GM21576 (cell line): Measurements from ENCODE around the gene C1QTNF5.

Experiments
- ATAC-seq: cut with Tn5 transposase; IDR thresholded peaks from one replicate; pipeline ENCODE4 v1.9.1; 2021; ENCODE audit warnings: mild to moderate bottlenecking, moderate library complexity; ENCODE audit not compliant: unreplicated experiment

C1QTNF5 gene

DNA sequence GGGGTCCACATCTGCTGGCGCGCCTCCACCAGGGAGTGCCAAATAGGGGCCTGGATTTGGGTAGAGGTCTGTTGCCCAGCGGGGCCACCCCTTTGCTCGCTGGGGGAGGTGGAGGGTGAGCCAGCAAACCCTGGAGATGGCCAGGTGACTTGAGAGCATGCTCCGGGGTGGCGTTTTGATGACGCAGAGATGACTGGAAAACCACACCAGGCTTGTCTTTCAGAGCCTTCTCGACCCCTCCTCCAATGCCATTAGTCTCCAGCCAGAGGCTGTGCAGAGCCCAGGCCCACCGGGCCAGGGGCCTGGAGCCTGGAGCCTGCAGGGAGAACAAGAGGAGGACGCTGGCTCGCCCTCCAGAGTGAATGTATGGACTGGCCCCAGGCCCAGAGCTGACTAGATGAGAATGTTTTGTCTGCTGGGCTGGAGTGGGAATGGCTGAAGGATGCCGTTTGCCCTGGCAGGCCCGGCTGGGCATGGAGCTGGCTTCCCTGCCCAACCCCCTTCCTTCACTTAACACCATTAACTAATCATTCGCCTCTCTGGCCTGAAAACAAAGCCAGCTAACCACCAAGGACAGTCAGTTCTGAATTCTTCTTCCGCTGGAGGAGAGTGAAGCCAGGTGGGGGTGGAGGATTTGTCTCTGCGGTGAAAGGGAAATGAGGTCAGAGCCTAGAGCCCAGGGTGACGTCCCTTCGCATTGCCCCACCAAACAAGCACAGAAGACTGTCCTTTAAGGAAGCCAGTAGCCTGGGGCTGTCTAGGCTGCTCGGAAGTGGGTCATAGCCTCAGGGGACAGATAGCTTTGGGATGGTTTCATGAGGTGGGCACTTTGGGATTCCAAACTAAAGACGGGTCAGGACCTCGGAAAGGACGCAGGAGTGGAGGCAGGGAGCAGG lies 22.2 kb downstream of the C1QTNF5 start:
- no peak for ATAC-seq

DNA sequence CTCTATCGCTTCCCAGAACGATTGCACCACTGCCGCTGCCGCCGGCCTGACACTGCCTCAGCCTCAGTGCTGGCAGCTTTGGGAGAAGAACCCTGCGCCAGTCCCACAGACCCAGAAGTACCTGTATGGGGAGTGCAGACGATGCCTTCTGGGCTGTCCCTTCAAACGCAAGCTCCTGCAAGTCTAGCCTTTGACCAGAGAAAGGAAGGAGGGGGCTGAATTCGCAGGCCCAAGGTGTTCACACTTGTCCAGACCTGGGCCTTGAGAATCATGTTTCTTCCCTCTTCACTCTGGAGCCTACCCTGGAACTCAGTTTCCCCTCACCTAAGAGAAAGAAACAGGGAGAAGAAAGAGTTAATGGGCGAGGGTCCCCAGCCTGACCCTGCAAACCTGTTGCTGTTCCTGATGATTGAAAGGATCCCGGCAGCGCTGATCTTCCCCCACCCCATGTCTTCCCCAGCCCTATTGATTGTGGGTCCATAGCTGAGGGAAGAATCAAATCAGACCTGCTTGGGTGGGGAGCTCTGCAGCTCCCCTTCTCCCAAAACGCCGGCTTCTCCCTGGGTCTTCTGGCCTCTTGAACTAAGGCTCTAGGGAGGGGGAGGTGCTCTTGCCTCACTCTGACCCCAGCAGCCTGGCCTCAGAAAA lies 23.0 kb downstream of the C1QTNF5 start:
- no peak for ATAC-seq

DNA sequence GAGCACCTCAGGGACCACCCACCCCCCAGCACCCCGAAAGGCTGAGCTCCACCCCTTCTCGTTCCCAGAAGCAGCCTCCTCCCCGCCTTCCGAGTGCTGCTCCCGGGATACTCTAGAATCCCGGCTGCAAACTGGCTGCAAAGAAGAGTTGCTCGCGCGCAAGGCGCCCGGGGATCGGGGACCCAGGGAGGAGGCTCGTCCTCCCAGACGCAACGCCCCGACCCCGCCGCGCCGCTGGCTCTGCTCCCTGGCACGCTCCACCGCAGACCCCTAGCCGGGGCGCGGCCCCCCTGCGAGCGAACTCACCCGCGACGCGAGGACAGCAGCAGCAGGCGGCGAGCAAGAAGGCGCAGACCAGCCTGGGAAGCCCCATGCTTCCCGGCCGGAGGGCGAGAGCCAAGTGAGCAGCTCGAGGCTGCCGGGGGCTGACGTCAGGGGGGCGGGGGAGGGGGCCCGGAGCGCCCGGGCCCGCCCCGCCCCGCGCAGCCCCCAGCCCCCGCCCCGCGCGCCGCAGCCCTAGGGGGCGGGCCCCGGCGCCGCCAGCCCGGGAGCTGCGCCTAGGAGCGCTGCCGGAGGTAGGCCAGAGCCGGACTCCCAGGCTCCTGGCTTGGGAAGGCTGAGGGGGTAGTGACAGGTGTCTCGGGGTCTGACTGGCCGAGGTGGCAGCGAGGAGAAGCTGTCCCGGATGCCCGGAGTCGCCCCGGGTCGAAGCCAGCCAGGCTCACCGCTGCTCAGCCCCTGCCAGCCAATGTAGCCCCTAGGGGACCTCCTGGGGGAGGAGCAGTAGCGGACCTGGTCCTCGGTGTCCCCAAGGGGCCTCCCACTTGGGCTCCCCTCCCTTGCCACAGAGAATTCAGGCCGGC lies 23.7 kb downstream of the C1QTNF5 start, which contains the start of gene MCAM:
Gene MCAM (minus strand): TSS at position 402 of the 863 bp plus-strand sequence. CDS start 29 bp downstream, at position 373.
- ATAC-seq = no peak

DNA sequence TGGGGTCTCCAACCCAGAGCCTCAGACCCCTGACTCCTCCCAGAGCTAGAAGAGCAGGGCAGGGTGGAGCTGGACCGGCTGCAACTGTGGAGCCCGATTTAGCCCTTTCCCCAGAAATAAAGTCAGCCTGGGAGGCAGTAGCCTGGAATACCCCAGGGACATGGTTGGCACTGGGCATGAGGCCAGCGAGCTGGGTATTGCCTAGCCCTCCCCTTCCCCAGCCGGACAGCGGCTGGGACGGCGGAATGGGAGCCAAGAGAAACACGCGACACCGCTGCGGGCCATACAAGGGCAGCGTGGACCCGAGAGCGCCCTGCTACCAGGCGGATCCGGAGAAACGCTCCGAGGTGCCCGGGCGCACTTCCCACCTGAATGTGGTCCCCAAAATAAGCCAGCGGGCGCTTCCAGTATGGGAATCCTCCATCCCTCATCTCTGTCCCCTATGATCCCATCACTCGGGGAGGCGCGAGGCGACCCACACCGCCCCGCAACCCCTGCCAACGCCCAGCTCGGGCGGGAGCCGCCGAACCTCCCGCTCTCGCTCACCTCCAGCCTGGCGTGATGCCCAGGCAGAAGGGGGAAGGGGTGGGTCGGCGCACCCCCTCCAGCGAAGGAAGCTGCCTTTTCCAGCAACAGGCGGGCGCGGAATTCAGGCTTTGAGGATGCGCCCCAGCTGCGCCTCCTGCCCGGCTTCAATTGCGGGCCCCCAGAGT lies 24.5 kb downstream of the C1QTNF5 start:
- no peak for ATAC-seq

DNA sequence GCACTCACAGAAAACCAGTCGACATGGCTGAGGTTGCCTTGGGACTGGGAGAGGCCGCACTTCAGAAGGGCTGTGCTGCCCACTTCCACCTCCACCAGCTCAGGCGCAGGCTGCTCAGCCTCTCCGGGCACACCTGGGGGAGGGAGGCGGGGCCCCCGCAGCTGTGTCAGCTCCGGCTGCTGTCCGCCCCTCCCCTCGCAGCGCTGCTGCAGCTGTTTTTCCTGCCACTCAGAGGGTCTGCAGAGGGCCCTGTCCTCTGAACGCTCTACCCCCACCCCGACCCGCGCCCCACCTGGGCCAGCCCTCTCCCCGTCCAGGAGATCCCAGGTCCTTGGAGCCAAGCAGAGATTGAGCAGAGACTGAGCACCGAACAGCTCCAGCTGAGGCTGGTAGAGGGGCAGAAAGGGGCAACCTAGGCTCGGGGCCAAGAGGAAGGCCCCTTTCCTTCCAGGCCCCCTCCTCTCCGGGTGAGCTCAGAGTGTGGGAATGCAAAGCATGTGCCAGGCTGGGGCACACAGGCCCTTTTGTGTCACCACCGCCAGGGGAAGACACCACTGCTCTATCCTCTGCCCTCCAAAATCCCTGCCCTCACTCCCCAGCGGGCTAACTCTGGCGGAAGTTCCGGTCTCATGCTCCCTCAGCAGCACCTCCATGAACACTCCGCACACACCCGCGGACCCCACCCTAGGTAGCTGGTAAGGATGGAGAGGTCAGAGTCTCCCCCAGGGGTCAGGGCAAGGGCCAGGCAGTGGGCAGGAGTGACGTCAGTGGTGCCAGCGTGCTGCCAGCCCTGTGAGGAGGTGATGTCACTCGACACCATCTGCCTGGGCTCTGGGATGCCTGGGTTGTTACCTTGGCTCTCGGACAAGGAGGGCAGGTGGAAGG lies 25.3 kb downstream of the C1QTNF5 start:
- ATAC-seq = no peak

DNA sequence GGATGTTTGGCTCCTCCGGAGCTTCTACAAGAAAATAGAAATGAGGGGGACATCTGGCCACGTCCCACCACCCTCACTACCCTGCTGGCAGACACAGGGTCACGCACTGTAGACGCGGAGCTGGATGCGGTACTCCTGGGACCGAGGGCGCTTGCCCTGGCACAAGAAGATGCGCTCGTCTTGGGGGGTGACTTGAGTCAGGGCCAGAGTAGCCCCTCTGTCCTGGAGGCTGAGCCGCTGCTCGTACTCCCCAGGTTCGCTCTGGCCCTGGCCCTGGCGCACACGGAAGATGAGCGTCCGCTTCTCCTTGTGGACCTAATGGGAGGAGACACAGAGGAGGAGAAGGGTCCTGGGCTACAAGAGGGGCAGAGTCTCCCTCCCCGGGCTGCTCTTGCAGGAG lies 26.0 kb downstream of the C1QTNF5 start:
- ATAC-seq = no peak

DNA sequence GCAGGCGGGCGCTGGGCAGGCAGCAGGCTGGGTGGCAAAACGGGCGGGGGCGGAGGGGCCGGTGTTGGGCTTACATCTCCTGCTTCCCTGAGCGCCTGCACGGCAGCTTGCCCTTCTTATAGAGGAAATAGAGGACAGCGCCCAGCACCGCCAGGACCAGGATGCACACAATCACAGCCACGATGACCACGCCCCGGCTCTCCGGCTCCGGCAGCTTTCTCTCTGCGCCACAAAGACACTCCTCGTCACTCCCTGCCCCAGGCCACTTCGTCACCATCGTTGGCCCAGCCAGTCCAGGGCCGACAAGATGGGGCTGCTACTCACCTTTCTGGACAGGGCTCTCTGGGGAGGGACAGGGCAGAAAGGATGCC lies 30.0 kb downstream of the C1QTNF5 start:
- no peak for ATAC-seq

DNA sequence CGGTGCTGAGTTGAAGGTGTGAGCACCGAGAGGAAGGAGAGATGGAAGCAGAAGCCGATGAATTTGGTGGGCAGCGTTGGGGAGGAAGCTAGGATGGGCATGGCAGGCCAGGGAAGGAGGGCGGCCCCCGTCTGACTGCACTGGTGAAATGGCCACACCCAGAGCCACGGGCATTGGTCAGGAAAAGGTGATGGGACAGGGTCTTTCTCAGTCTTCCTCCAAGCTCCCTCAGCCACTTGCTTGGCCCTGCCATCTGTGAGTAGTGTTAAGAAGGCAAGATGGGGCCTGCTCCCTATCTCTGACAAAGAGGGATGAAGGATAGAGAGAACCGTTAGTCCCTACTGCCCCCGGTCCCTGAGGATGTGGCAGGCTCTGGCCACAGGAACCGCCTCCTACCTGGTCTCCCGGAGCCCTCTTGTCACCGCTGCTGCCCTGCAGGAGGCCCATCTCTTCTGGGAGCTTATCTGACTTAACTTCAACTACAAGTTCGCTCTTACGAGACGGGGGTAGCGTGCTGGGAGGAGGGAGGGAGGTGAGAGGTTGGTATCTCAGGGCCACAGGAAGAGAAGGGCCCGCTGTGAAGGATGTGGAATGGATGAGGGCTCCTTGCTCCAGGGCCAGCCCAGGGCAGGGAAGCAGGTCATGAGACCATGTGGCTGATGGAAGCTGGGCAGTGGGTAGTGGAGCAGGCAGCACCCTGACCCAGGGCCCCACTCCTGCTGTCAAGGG lies 30.6 kb downstream of the C1QTNF5 start:
- ATAC-seq = no peak

DNA sequence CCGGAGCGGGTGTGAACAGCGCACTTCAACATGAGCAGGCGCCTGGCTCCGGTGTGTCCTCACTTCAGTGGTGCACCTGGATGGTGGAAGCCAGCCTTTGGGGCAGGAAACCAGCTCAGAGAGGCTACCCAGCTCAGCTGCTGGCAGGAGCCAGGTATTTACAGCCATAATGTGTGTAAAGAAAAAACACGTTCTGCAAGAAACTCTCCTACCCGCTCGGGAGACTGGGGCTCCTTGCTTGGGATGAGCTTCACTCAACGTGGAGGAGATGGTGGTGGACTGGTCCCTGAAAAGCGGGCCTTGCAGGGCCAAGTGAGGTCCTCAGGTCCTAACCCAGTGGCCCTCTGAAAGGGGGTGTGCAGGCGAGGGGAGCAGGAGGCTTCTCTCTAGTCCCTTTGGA lies 31.3 kb downstream of the C1QTNF5 start:
- no peak for ATAC-seq

DNA sequence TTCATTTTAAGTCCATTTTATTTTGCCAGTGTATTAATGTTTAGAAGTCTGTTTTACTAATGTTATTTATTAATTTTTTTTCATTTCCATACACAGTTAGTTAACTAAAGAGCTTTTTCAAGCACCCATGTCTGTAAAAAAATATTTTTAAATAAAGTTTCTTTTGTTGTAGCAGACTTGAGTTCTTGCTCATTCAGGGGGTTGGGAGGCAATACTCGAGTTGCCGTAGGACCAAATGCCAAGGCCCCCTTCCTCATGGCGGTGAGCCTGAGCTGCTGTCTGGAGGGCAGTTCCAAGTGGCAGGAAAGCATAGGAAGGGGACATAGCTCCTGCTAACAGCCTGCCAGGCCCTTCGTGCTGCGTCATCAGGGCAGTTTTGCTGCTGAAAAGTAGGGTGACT lies 32.7 kb downstream of the C1QTNF5 start:
- ATAC-seq = no peak

DNA sequence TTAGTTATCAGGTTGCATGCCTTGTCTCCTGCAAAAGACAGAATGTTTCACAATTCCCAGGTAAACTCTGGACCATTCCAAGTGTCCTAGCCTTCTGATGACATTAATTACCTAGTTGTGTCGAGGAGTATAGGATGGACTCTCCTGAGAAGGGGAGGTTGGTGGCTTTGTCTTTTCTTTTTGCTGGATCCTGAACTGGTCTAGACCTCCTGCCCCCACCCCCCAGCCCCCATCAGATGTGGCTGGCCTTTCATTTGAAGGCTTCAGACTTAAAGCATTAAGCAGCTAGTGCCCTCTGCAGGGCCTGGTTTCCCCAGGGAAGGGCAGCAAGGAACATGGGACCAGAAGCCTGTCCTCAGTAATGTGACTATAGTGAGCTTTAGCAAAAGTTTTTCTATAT lies 33.5 kb downstream of the C1QTNF5 start:
- ATAC-seq = no peak

DNA sequence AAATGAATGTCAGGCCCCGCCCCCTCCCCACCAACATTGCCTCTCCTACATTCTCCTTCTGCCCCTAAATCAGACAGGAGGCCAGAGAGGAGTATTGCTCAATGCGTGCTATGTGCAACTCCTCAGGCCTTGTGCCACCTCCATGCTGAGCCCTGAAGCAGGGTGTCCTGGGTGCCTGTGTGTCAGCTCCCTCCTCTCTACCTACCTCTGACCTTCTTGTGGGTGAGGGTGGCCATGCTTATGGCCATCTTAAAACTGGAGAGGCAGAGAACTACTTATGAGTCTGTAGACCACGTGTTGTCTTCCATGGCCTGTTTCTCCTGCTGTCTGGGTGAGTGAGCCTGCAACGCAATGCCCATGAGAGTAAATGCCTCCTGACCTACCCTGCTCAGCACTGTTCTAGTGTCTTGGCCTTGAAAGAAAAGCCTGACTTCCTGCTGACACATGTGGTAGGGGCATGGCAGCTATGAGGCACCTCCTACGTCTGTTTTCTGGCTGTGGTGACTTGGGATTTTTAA lies 34.3 kb downstream of the C1QTNF5 start:
- no peak for ATAC-seq

DNA sequence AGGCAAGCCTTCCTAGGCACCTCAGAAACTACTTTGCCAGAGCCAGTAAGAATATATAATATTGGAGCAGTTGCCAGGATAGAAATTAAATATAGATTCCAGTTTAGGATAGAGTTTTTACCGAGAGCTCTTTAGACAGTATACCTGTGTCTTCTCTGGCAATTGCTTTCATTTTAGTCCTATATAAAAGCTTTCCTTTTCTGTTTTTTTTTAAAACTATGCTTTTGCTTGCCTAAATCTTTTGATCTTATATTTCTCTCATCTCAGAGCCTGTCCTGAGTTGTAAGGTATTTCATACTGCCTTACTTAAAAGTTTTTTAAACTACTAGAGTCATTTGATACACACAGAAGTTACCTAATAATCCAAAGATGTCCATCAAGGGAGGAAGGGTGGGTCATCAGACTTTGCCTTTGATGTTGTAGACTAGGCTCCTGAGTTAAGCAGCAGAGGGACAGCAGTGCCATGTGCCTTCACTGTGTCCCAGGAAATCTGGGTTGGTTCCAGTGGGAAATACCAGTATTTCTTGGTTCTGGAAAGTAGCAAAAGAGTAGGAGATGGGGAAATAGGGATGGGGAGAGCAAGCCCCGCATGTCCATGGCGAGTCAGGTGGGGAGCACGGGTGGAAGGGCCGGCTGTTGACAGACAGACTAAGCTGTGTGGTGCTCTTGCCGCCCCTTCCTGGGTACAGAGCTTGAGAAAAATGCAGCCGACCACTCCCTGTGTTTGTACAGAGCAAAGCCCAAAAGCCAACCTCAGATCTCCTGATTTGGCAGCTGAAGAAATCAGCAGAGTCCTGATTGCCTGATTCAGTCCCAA lies 34.9 kb downstream of the C1QTNF5 start:
- ATAC-seq = no peak

DNA sequence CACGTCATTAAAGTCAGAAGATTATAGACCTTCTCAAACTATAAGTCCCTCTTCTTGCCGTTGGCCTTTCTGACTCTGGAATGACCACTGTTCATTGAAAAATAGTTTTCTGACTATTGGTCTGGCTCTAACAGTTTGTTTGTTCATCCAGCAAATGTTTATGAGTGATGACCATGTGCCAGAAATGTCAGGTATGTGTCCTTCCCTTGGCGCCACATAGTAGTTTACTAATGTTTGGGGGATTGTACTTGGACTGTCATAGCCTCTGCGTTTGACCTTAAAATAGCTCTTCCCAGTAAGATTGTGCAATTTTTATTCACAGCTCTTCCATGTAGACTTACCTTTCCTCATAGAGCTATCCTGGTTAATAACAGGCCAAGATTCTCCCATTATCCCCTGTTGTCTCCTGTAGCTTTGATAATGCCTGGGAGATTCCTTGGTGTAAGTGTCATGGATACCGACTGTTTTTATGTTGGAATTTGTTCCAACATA lies 37.4 kb downstream of the C1QTNF5 start:
- ATAC-seq = no peak

DNA sequence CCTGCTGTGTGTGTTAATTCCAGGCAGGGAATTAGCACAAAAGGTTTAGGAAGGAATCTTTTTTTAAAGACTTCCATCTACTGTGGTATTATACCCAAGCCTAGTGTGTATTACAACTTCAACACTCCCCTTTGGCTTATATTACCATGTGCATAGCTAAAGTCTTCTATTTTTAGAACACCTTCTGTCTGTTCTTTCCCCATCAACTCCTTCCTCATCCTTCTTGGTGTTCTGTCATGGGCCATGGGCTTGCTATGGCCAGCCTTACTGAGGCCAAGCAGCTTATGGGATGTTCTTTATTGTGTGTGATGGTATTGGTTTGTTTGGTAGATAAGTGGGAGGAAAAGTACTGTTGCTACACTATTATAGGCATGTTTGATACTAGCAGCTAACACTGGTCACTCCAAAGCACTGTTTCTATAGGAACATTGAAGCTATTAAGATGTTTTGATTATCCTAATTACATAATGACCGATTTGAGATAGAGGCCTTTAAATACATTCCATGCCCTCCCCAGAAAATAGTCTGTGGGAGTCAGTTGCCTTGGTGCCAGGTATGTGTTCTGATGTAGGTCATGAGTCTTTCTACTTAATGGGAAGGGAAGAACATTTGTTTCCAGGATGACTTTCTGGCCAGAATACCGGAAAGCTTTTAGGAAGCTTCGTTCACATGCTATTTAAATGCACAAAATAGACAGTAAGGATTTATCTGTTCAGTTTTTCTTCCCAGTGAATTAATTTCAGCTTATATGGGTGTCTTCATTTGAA lies 40.3 kb downstream of the C1QTNF5 start:
- ATAC-seq = no peak

DNA sequence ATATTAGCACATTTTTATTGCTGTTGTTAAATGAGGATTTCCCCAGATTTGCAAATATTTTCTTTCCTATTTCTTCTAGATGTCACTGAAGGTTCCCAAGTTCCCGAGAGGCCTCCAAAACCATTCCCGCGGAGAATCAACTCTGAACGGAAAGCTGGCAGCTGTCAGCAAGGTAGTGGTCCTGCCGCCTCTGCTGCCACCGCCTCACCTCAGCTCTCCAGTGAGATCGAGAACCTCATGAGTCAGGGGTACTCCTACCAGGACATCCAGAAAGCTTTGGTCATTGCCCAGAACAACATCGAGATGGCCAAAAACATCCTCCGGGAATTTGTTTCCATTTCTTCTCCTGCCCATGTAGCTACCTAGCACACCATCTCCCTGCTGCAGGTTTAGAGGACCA lies 41.3 kb downstream of the C1QTNF5 start:
- no peak for ATAC-seq

DNA sequence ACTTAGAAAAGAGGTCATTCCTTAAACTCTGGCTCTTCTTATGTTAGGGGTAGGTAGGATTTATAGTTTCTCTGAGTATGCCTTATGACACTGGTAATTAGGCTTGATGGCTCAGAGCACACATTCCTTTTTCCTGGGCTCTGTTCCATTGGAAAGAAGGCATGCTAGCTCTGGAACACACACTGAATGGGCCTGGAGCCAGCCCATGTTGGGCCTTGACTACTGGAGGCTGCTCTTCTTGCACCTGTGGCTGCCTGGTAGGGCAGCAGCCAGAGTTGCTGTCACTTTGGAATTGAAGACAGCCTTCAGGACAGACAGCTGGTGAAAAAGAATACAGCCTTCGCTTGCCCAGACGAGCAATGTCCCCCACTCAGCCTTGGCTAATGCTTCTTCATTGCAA lies 42.0 kb downstream of the C1QTNF5 start:
- no peak for ATAC-seq
